Activated naive CD8-positive, alpha-beta T cell treated with anti-CD3 and anti-CD28 coated beads for 36 hours (primary cell): ENCODE measurements around the gene KCTD15. TPM values are rescaled to one million over a fixed set of nuclear protein-coding genes. Genes with fewer than 3 reads are reported as not detected.

ENCODE experiments used
- DNase-seq: peaks from one replicate; pipeline ENCODE4 v3.0.0; 2021
- H3K27ac Mint-ChIP-seq: one replicate; pipeline ENCODE4 v1.8.0; 2022; ENCODE audit warnings: mild to moderate bottlenecking, moderate library complexity, mixed read lengths
- H3K27me3 Mint-ChIP-seq: one replicate; pipeline ENCODE4 v1.8.0; 2022; ENCODE audit warnings: mild to moderate bottlenecking, mixed read lengths
- H3K36me3 Mint-ChIP-seq: one replicate; pipeline ENCODE4 v1.8.0; 2021; ENCODE audit warnings: mild to moderate bottlenecking, mixed read lengths
- H3K4me1 Mint-ChIP-seq: one replicate; pipeline ENCODE4 v1.8.0; 2021; ENCODE audit warnings: mixed read lengths
- H3K4me3 Mint-ChIP-seq: one replicate; pipeline ENCODE4 v1.8.0; 2022; ENCODE audit warnings: mild to moderate bottlenecking, moderate library complexity, mixed read lengths
- H3K9me3 Mint-ChIP-seq: one replicate; pipeline ENCODE4 v1.8.0; 2022; ENCODE audit warnings: mixed read lengths
- total RNA-seq, 2 experiments: library from RNA; stranded (reverse); gene quantifications; one replicate each; pipeline ENCODE4 v1.2.3, GENCODE V29; 2021

The KCTD15 gene
- 1 to 10 TPM; 7.5 to 9.9 TPM for total RNA-seq

- Mint-ChIP-seq H3K27me3 (peaks cover 54% of the 10 kb centered on the region), H3K36me3 (no peaks in the 10 kb centered on the region), H3K27ac (peak within 1 kb of the TSS; percentile 58)
Measured at GRCh38 chr19:33796164-33796875, at the start of gene KCTD15. TSS of gene KCTD15 (plus strand) at chr19:33796870. CDS start at chr19:33800455, 3,585 bp downstream.

GRCh38 chr19:33747273-33747672 is 49.4 kb upstream of the KCTD15 start:
- no peaks in the 10 kb centered on the region for H3K9me3 Mint-ChIP-seq
- H3K36me3 Mint-ChIP-seq, result no peaks in the 10 kb centered on the region
- H3K27me3 Mint-ChIP-seq, result peaks cover 5% of the 10 kb centered on the region
- no peak overlapping the region for H3K4me3 Mint-ChIP-seq
- no peaks in the 10 kb centered on the region for H3K4me1 Mint-ChIP-seq
- H3K27ac Mint-ChIP-seq, result no peak overlapping the region
- no peak for DNase-seq

More at GRCh38 chr19:33796164-33796875, at the start of gene KCTD15:
- Mint-ChIP-seq H3K4me1 (no peaks in the 10 kb centered on the region), H3K4me3 (peak within 1 kb of the TSS; percentile 81), H3K9me3 (no peaks in the 10 kb centered on the region)
- peak; percentile 54 for DNase-seq

- Mint-ChIP-seq H3K9me3 (no peaks in the 10 kb centered on the region), H3K4me1 (no peaks in the 10 kb centered on the region), H3K36me3 (no peaks in the 10 kb centered on the region), H3K4me3 (no peak overlapping the region), H3K27me3 (peaks cover 5% of the 10 kb centered on the region), H3K27ac (no peak overlapping the region)
- DNase-seq, result no peak
Measured at GRCh38 chr19:33748231-33748630, 48.4 kb upstream of the KCTD15 start.

- DNase-seq, result no peak
- Mint-ChIP-seq H3K4me3 (no peak overlapping the region), H3K4me1 (no peaks in the 10 kb centered on the region), H3K27ac (no peak overlapping the region), H3K27me3 (peaks cover 5% of the 10 kb centered on the region), H3K36me3 (no peaks in the 10 kb centered on the region), H3K9me3 (no peaks in the 10 kb centered on the region)
Measured at GRCh38 chr19:33749016-33749415, 47.7 kb upstream of the KCTD15 start.

- no peaks in the 10 kb centered on the region for H3K9me3 Mint-ChIP-seq
- H3K36me3 Mint-ChIP-seq, result no peaks in the 10 kb centered on the region
- no peak overlapping the region for H3K27ac Mint-ChIP-seq
- H3K27me3 Mint-ChIP-seq, result peaks cover 5% of the 10 kb centered on the region
- no peak for DNase-seq
- no peak overlapping the region for H3K4me3 Mint-ChIP-seq
- no peaks in the 10 kb centered on the region for H3K4me1 Mint-ChIP-seq
Measured at GRCh38 chr19:33749619-33750175, 47.0 kb upstream of the KCTD15 start.

GRCh38 chr19:33750587-33751435 is 45.9 kb upstream of the KCTD15 start:
- Mint-ChIP-seq H3K4me3 (no peak overlapping the region), H3K9me3 (no peaks in the 10 kb centered on the region), H3K4me1 (no peaks in the 10 kb centered on the region), H3K36me3 (no peaks in the 10 kb centered on the region), H3K27me3 (peaks cover 5% of the 10 kb centered on the region), H3K27ac (no peak overlapping the region)
- no peak for DNase-seq

GRCh38 chr19:33751436-33751770 is 45.3 kb upstream of the KCTD15 start:
- Mint-ChIP-seq H3K4me1 (no peaks in the 10 kb centered on the region), H3K4me3 (no peak overlapping the region), H3K27ac (no peak overlapping the region), H3K27me3 (peaks cover 5% of the 10 kb centered on the region), H3K36me3 (no peaks in the 10 kb centered on the region), H3K9me3 (no peaks in the 10 kb centered on the region)
- no peak for DNase-seq

GRCh38 chr19:33752018-33752800 is 44.5 kb upstream of the KCTD15 start:
- H3K36me3 Mint-ChIP-seq, result no peaks in the 10 kb centered on the region

GRCh38 chr19:33752945-33753344 is 43.7 kb upstream of the KCTD15 start:
- Mint-ChIP-seq H3K36me3 (no peaks in the 10 kb centered on the region), H3K9me3 (no peaks in the 10 kb centered on the region), H3K4me1 (no peaks in the 10 kb centered on the region), H3K4me3 (no peak overlapping the region), H3K27me3 (peaks cover 5% of the 10 kb centered on the region), H3K27ac (no peak overlapping the region)
- DNase-seq, result no peak

More at GRCh38 chr19:33752018-33752800, 44.5 kb upstream of the KCTD15 start:
- no peaks in the 10 kb centered on the region for H3K4me1 Mint-ChIP-seq
- H3K9me3 Mint-ChIP-seq, result no peaks in the 10 kb centered on the region
- H3K27me3 Mint-ChIP-seq, result peaks cover 5% of the 10 kb centered on the region
- DNase-seq, result no peak
- H3K27ac Mint-ChIP-seq, result no peak overlapping the region
- no peak overlapping the region for H3K4me3 Mint-ChIP-seq

GRCh38 chr19:33754361-33754760 is 42.3 kb upstream of the KCTD15 start:
- Mint-ChIP-seq H3K4me1 (no peaks in the 10 kb centered on the region), H3K4me3 (no peak overlapping the region), H3K9me3 (no peaks in the 10 kb centered on the region), H3K36me3 (no peaks in the 10 kb centered on the region), H3K27ac (no peak overlapping the region), H3K27me3 (peaks cover 9% of the 10 kb centered on the region)
- no peak for DNase-seq

- no peak overlapping the region for H3K27ac Mint-ChIP-seq
- H3K36me3 Mint-ChIP-seq, result no peaks in the 10 kb centered on the region
- DNase-seq, result no peak
Measured at GRCh38 chr19:33755099-33756035, 41.3 kb upstream of the KCTD15 start.

GRCh38 chr19:33756177-33756576 is 40.5 kb upstream of the KCTD15 start:
- no peak overlapping the region for H3K4me3 Mint-ChIP-seq
- H3K27ac Mint-ChIP-seq, result no peak overlapping the region
- H3K9me3 Mint-ChIP-seq, result no peaks in the 10 kb centered on the region
- peaks cover 9% of the 10 kb centered on the region for H3K27me3 Mint-ChIP-seq
- no peak for DNase-seq
- no peaks in the 10 kb centered on the region for H3K4me1 Mint-ChIP-seq
- no peaks in the 10 kb centered on the region for H3K36me3 Mint-ChIP-seq

More at GRCh38 chr19:33755099-33756035, 41.3 kb upstream of the KCTD15 start:
- H3K27me3 Mint-ChIP-seq, result peaks cover 9% of the 10 kb centered on the region
- H3K4me3 Mint-ChIP-seq, result no peak overlapping the region
- no peaks in the 10 kb centered on the region for H3K4me1 Mint-ChIP-seq
- no peaks in the 10 kb centered on the region for H3K9me3 Mint-ChIP-seq

GRCh38 chr19:33758541-33759013 is 38.1 kb upstream of the KCTD15 start:
- DNase-seq, result no peak
- Mint-ChIP-seq H3K27me3 (peaks cover 9% of the 10 kb centered on the region), H3K9me3 (no peaks in the 10 kb centered on the region), H3K27ac (no peak overlapping the region), H3K36me3 (no peaks in the 10 kb centered on the region), H3K4me1 (no peaks in the 10 kb centered on the region), H3K4me3 (no peak overlapping the region)

- H3K4me1 Mint-ChIP-seq, result no peaks in the 10 kb centered on the region
Measured at GRCh38 chr19:33759356-33759755, 37.3 kb upstream of the KCTD15 start.

More at GRCh38 chr19:33759356-33759755, 37.3 kb upstream of the KCTD15 start:
- DNase-seq, result no peak
- Mint-ChIP-seq H3K4me3 (no peak overlapping the region), H3K36me3 (no peaks in the 10 kb centered on the region), H3K27me3 (peaks cover 9% of the 10 kb centered on the region), H3K9me3 (no peaks in the 10 kb centered on the region), H3K27ac (no peak overlapping the region)
